HT-29 (cell line): ENCODE data around the gene BACH2. TPM values are rescaled to one million over a fixed set of nuclear protein-coding genes. Genes with fewer than 3 reads are reported as not detected.
A peak's percentile ranks its signal among the peaks of the same experiment; 100 is the strongest.

Experiments
- DNase-seq: peaks from one replicate; pipeline ENCODE4 v3.0.0-alpha.2; 2015; ENCODE audit warnings: low spot score
- total RNA-seq: library from RNA; depleted of rRNA; stranded (reverse); fragments of >200 nt; shearing (Covaris generic); gene quantifications from 2 replicates; pipeline ENCODE4 v1.2.3, GENCODE V29; 2014

Gene BACH2
- total RNA-seq, 1 experiment from 2014 or later: not detected

GRCh38 chr6:90238496-90239266, 58.0 kb downstream of the BACH2 start:
- no peak for DNase-seq

GRCh38 chr6:90237350-90237990, 59.2 kb downstream of the BACH2 start:
- DNase-seq: no peak

- no peak for DNase-seq
These were observed 62.6 kb downstream of the BACH2 start for GRCh38 chr6:90233994-90234393.

- DNase-seq: no peak
These were observed 63.4 kb downstream of the BACH2 start for GRCh38 chr6:90233213-90233612.

GRCh38 chr6:90231798-90232197, 64.8 kb downstream of the BACH2 start:
- no peak for DNase-seq

GRCh38 chr6:90231308-90231707, 65.3 kb downstream of the BACH2 start:
- no peak for DNase-seq

GRCh38 chr6:90230548-90231215, 66.0 kb downstream of the BACH2 start:
- no peak for DNase-seq

GRCh38 chr6:90229331-90230010, 67.2 kb downstream of the BACH2 start:
- no peak for DNase-seq

- no peak for DNase-seq
These were observed 69.0 kb downstream of the BACH2 start for GRCh38 chr6:90227673-90228072.

- no peak for DNase-seq
These were observed 69.4 kb downstream of the BACH2 start for GRCh38 chr6:90227213-90227612.

- no peak for DNase-seq
These were observed 70.4 kb downstream of the BACH2 start for GRCh38 chr6:90226257-90226656.

- DNase-seq: no peak
These were observed 72.4 kb downstream of the BACH2 start for GRCh38 chr6:90224196-90224595.

GRCh38 chr6:90222724-90223198, 73.9 kb downstream of the BACH2 start:
- DNase-seq: peak; percentile 7

GRCh38 chr6:90222008-90222407, 74.6 kb downstream of the BACH2 start:
- DNase-seq: no peak

GRCh38 chr6:90221403-90221802, 75.2 kb downstream of the BACH2 start:
- DNase-seq: no peak

- DNase-seq: no peak
These were observed 76.4 kb downstream of the BACH2 start for GRCh38 chr6:90220273-90220672.

GRCh38 chr6:90219209-90219985, 77.2 kb downstream of the BACH2 start:
- DNase-seq: peak; percentile 14

- no peak for DNase-seq
These were observed 77.8 kb downstream of the BACH2 start for GRCh38 chr6:90218959-90219208.

- DNase-seq: no peak
These were observed 79.0 kb downstream of the BACH2 start for GRCh38 chr6:90217506-90218127.

GRCh38 chr6:90216072-90216977, 80.3 kb downstream of the BACH2 start:
- DNase-seq: no peak
